Colonic mucosa (tissue), 4 donors: ENCODE data around the gene C10orf90. TPM values are rescaled to one million over a fixed set of nuclear protein-coding genes. Genes with fewer than 3 reads are reported as not detected.

Experiments
- DNase-seq: peaks from one replicate; pipeline ENCODE4 v3.0.0-alpha.2; 2020
- H3K27ac ChIP-seq: fragments of 200-600 bp; one replicate; pipeline ENCODE4 v1.8.0; 2021
- H3K27me3 ChIP-seq: fragments of 200-600 bp; one replicate; pipeline ENCODE4 v1.8.0; 2021
- H3K36me3 ChIP-seq: fragments of 200-600 bp; one replicate; pipeline ENCODE4 v1.8.0; 2021
- H3K4me1 ChIP-seq: fragments of 200-600 bp; one replicate; pipeline ENCODE4 v1.8.0; 2021; ENCODE audit warnings: mild to moderate bottlenecking
- H3K4me3 ChIP-seq: fragments of 200-600 bp; one replicate; pipeline ENCODE4 v1.8.0; 2021
- H3K9ac ChIP-seq, 2 donors: one replicate each; pipeline ENCODE4 v1.7.0; 2013; ENCODE audit warnings: control low read depth in 2 of 2, low read depth in 2 of 2, low read length in 2 of 2
- H3K9me3 ChIP-seq: fragments of 200-600 bp; one replicate; pipeline ENCODE4 v1.8.0; 2021
- intact Hi-C: fragments of 100-400 bp; cut with DNase I; formaldehyde crosslinking; loops from one replicate; pipeline ENCODE4 v1.14.1; 2022
- total RNA-seq, 2 donors: library from RNA; stranded (reverse); fragmentation: NEBNext Ultra II Directional in 1 of 2; extraction: Animal tissue kit (Norgen Biotek cat#: 25700) in 1 of 2; gene quantifications; one replicate each; pipeline ENCODE4 v1.2.1, GENCODE V29; 2021
- TF ChIP-seq, protein P1 (sequence below): fragments of 200-600 bp; IDR thresholded peaks from one replicate; pipeline ENCODE4 v1.8.0; 2022; ENCODE audit warnings: antibody characterized with exemption, mild to moderate bottlenecking
- donor health status: healthy.
- donor health status: DM: no; HTN: no; CAD: no.
- donor health status: DM: no; HTN: no; CAD: no.

C10orf90 gene
- total RNA-seq, 2 donors from 2014 or later = not detected

GRCh38 chr10:126581648-126582046 lies 88.8 kb downstream of the C10orf90 start:
- no peak overlapping the region for H3K9ac ChIP-seq
- H3K4me1 ChIP-seq = no peaks in the 10 kb centered on the region
- intact Hi-C loops = no loop called here
- H3K36me3 ChIP-seq = no peaks in the 10 kb centered on the region
- no peaks in the 10 kb centered on the region for H3K27me3 ChIP-seq
- TF ChIP-seq, protein P1, sequence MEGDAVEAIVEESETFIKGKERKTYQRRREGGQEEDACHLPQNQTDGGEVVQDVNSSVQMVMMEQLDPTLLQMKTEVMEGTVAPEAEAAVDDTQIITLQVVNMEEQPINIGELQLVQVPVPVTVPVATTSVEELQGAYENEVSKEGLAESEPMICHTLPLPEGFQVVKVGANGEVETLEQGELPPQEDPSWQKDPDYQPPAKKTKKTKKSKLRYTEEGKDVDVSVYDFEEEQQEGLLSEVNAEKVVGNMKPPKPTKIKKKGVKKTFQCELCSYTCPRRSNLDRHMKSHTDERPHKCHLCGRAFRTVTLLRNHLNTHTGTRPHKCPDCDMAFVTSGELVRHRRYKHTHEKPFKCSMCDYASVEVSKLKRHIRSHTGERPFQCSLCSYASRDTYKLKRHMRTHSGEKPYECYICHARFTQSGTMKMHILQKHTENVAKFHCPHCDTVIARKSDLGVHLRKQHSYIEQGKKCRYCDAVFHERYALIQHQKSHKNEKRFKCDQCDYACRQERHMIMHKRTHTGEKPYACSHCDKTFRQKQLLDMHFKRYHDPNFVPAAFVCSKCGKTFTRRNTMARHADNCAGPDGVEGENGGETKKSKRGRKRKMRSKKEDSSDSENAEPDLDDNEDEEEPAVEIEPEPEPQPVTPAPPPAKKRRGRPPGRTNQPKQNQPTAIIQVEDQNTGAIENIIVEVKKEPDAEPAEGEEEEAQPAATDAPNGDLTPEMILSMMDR = no peak
- no peak overlapping the region for H3K4me3 ChIP-seq
- H3K9me3 ChIP-seq = no peaks in the 10 kb centered on the region
- DNase-seq = no peak
- H3K27ac ChIP-seq = no peak overlapping the region

DNA sequence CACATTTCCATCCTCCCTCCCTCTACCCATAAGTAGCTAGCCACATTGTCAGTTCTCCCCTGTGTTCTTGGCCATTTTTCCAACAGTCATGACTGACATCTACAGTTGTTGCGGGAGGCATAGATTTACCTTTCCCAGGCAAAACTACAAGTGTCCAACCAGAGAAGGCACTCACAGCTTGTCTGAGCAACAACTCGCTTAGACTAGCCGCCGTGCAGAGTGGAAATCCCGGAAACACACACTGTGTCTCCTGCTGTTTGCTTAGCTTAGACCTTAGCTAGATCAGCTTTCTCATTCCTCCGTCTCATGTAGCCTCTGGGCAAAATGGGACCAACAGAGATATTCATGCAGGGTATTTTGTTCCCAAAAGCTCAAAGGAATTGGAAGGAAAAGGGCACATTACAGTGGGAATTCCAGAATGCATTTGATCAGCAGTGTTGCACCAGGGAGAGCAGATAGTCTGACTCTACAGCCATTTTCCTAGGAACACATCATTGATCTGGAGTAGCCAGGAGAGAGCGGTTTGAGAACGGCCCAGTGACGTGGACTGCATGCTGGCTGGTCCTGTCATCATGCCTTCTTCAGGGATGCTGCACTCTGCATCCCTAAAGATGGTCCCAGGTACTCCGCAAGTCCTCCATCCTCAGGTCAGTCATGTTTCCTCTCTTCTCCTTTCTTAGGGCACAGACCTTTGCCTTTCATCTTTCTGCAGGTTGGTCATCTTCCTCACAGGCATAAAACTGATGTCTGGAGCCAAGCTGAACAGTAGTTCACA lies 89.4 kb downstream of the C10orf90 start:
- Histone ChIP-seq H3K4me1 (no peaks in the 10 kb centered on the region), H3K27me3 (no peaks in the 10 kb centered on the region), H3K9ac (no peak overlapping the region), H3K4me3 (no peak overlapping the region), H3K36me3 (no peaks in the 10 kb centered on the region), H3K27ac (no peak overlapping the region), H3K9me3 (no peaks in the 10 kb centered on the region)
- TF ChIP-seq, protein P1 = no peak
- DNase-seq = no peak
- intact Hi-C loops = no loop called here

DNA sequence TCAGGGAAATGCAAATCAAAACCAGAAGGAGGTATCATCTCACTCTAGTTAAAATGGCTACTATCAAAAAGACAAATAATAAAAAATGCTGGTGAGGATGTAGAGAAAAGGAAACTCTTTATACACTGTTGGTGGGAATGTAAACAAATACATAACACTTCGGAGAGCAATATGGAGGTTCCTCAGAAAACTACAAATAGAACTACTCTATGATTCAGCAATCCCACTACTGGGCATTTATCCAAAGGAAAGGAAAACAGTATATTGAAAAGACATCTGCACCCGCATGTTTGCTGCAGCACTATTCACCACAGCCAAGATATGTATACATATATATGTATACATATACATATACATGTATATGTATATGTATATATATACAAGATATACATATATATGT lies 94.2 kb downstream of the C10orf90 start:
- H3K4me3 ChIP-seq = no peak overlapping the region
- no peaks in the 10 kb centered on the region for H3K9me3 ChIP-seq
- TF ChIP-seq, protein P1 = no peak
- H3K36me3 ChIP-seq = no peaks in the 10 kb centered on the region
- no peak overlapping the region for H3K9ac ChIP-seq
- no peak for DNase-seq
- intact Hi-C loops = no loop called here
- H3K27ac ChIP-seq = no peak overlapping the region
- H3K4me1 ChIP-seq = no peaks in the 10 kb centered on the region
- no peaks in the 10 kb centered on the region for H3K27me3 ChIP-seq

DNA sequence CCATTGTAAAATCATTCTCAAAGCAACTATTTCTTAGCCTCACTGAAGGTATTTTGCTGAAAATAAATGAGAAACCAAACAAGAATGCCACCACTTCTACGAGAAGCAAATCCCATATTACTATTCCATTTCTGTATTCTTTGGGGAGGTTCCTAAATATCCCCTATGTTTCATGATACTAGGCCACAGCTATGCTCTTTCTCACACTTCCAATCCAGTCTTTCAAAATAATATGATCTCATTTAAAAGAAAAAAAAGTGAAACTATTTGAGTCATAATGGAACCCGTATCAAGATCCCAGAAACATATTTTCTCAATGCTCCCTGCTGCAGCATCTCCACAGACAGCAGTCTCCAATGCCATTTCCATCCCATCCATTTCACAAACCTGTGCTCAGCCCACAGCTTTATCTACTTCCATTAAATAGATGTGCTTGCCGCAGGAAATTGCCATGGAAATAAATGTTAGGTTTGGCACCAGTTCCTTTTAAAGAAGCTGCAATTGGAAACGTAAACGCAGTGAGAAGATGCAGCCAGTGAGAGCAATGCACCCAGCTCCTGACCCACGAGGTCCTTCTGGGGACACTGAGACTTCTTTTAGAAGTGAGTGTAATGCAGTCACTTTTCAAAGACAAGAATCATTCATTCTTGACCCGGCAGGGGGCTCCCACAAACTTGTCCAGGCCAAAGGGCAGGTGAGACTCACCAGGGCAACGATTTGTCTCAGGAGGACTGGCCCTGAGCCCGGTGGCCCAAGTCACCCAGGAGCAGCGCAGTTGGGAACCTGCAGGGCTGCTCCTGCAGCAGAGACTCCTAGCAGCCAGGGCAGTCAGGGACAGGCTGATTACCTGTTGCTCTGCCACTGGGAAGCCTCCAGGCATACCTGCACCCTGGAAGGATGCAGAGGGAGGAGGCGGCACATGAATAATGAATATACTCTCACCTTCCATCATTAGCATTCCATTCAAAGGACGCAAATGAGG lies 99.6 kb downstream of the C10orf90 start:
- no peak overlapping the region for H3K27ac ChIP-seq
- no peaks in the 10 kb centered on the region for H3K4me1 ChIP-seq
- H3K9me3 ChIP-seq = no peaks in the 10 kb centered on the region
- intact Hi-C loops = no loop called here
- no peak overlapping the region for H3K9ac ChIP-seq
- DNase-seq = no peak
- TF ChIP-seq, protein P1 = no peak
- H3K36me3 ChIP-seq = no peaks in the 10 kb centered on the region
- no peak overlapping the region for H3K4me3 ChIP-seq
- H3K27me3 ChIP-seq = no peaks in the 10 kb centered on the region

DNA sequence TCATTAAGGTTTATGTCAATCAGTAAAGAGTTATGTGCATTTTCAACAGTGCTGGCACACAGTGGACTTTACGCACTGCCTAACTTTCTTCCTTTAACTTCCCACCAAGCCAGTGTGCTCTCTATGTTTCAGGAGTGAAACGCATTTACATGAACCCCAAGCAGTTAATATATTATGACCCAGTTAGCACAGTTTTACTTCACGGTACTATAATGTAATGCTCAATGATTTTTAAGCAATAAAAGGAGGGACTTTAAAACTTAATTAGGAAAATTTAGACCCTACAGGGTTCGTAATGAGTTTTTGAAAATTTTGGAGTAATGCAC lies 100.3 kb downstream of the C10orf90 start:
- H3K9me3 ChIP-seq = no peaks in the 10 kb centered on the region
- no peaks in the 10 kb centered on the region for H3K4me1 ChIP-seq
- intact Hi-C loops = no loop called here
- no peak for DNase-seq
- H3K36me3 ChIP-seq = no peaks in the 10 kb centered on the region
- H3K27ac ChIP-seq = no peak overlapping the region
- H3K9ac ChIP-seq = no peak overlapping the region
- no peak overlapping the region for H3K4me3 ChIP-seq
- no peaks in the 10 kb centered on the region for H3K27me3 ChIP-seq
- TF ChIP-seq, protein P1 = no peak
